VCaP (cell line): ENCODE results near the gene C18orf32.
"Not testable (repeated sequence)": the region's sequence is repeated elsewhere in the genome, so short reads cannot be mapped to it uniquely, and the experiment has no call there.

ENCODE experiments used
- H3K27ac ChIP-seq: fragments of 450-650 bp; 2 replicates; pipeline ENCODE4 v1.5.1; 2017
- TF ChIP-seq, protein P1 (sequence below): fragments of 450-650 bp; conservative IDR thresholded peaks from 2 replicates; pipeline ENCODE4 v1.5.1; 2017; ENCODE audit warnings: mild to moderate bottlenecking, moderate library complexity

C18orf32 gene

DNA sequence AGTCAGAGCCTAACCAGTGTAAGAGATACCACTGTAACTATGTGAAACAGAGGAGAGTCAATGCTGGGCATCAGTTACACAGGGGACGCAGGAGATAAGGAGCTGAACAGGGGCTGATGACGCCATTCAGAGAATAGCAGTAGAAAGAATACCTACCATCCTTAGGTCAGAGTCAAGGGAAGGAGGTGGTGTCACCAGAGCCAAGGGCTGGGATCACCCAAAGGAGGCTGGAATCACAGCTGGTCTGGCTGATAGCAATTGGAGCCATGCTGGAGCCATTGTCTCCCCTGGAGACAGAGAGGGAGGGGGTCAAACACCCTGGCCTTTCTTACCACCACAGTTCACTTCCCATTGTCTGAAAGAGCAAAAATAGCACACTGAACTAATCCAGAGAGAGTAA lies 37.3 kb upstream of the C18orf32 start:
- TF ChIP-seq, protein P1, sequence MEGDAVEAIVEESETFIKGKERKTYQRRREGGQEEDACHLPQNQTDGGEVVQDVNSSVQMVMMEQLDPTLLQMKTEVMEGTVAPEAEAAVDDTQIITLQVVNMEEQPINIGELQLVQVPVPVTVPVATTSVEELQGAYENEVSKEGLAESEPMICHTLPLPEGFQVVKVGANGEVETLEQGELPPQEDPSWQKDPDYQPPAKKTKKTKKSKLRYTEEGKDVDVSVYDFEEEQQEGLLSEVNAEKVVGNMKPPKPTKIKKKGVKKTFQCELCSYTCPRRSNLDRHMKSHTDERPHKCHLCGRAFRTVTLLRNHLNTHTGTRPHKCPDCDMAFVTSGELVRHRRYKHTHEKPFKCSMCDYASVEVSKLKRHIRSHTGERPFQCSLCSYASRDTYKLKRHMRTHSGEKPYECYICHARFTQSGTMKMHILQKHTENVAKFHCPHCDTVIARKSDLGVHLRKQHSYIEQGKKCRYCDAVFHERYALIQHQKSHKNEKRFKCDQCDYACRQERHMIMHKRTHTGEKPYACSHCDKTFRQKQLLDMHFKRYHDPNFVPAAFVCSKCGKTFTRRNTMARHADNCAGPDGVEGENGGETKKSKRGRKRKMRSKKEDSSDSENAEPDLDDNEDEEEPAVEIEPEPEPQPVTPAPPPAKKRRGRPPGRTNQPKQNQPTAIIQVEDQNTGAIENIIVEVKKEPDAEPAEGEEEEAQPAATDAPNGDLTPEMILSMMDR = no peak
- no peak overlapping the region for H3K27ac ChIP-seq

DNA sequence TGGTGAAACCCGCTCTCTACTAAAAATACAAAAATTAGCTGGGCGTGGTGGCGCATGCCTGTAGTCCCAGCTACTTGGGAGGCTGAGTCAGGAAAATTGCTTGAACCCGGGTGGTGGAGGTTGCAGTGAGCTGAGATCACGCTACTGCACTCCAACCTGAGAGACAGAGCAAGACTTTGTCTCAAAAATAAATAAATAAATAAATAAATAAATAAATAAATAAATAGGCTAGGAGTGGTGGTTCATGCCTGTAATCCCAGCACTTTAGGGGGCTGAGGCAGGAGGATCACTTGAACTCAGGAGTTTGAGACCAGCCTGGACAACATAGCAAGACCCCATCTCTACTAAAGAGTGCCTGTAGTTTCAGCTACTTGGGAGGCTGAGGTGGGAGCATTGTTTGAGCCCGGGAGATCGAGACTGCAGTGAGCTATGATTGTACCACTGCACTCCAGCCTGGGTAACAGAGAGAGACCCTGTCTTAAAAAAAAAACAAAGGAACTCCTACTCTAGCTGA lies 36.6 kb upstream of the C18orf32 start:
- H3K27ac ChIP-seq = not testable (repeated sequence)

DNA sequence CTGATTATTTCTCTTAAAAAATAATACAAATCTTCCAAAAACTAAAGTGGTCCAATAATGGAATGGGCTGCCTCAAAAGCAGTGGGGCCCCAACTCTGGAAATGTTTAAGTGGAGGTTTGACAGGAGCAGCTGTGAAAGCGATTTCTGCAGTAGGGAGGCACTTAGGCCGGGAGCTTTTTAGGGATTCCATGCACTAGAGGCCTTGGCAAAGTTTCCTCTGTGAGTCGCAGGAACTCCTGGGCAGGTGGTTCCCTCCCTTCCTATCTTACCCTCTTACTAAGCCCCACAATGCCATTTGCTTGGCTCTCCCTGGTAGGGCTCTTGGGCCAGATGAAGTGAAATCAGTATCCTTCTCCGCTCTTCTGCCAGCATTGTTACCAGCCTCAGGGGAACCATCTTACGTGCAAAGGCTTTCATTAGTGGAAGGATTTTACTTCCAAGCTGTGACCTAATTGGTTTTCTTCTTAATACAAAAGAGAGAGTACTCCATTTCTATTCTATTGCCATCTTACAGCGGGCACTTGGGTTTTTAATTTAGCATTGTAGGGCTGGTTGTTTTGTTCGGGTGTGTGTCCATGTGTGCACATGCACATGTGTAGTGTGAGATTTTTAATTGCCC lies 34.3 kb upstream of the C18orf32 start:
- no peak overlapping the region for H3K27ac ChIP-seq
- TF ChIP-seq, protein P1 = no peak

DNA sequence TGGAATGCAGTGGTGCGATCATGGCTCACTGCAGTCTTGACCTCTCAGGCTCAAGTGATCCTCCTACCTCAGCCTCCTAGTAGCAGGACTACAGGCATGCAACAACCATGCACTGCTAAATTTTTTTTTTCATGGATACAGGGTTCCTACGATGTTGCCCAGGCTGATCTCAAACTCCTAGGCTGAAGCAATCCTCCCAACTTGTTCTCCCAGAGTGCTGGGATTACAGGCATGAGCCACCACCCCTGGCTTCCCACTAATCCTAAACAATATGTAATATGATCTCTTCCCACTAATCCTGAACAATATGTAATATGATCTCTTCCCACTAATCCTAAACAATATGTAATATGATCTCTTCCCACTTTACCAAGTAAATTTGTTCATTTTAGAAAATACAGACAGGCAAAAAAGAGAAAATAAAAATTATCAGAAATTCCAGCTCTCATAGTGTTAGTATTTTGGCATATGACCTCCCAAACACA lies 33.7 kb upstream of the C18orf32 start:
- TF ChIP-seq, protein P1 = no peak
- no peak overlapping the region for H3K27ac ChIP-seq

DNA sequence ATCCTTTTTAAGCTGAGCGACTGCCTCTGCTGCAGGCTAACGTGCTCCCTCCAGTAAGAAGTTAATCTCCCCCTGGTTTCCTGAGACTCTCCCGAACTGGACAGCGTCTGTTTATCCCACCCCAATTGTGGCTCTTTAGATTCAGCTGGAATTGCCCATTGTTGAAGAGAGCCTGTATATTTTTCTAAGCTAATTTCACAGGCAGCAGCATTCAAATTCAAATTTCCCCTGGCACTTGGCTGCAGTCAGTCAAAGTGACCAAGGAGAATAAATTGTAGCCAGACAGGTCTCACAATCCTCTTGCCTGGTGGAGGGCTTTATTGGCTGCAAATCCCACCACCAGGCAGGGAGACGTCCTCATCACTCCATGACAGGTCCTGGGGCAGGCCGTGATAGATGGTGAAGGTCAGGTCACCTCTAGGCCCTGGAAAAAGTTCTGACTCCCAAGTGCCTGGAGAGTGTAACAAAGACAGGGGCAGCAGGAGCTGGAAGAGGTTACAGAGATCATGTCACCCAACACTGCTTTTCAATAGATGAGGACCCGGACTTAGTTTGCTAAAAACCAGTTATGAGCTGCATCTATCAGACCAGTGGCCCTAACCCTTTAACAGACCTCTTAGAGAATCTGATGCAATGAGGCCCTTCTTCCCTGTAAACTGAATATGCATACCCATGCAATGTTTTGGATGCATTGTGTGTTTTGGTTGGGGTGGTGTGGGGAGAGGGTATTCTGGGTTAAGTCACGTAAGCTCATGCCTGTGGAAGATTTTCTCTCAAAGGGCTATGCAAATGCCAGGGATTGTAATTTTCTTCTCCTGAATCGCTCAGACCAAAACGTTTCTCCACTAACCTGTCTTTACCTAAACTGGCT lies 32.3 kb upstream of the C18orf32 start:
- no peak overlapping the region for H3K27ac ChIP-seq
- TF ChIP-seq, protein P1 = no peak

DNA sequence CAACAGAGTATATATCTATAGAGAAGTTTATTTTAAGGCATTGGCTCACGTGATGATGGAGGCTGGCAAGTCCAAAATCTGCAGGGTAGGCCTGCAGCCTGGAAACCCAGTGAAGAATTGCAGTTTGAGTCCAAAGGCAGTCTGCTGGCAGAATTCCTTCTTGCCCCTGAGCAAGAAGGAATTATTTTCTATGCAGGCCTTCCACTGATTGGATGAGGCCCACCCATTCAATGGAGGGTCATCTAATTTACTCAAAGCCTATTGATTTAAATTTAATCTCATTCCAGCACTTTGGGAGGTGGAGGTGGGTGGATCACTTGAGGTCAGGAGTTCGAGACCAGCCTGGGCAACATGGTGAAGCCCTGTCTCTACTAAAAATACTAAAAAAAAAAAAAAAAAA lies 30.4 kb upstream of the C18orf32 start:
- TF ChIP-seq, protein P1 = no peak
- no peak overlapping the region for H3K27ac ChIP-seq

DNA sequence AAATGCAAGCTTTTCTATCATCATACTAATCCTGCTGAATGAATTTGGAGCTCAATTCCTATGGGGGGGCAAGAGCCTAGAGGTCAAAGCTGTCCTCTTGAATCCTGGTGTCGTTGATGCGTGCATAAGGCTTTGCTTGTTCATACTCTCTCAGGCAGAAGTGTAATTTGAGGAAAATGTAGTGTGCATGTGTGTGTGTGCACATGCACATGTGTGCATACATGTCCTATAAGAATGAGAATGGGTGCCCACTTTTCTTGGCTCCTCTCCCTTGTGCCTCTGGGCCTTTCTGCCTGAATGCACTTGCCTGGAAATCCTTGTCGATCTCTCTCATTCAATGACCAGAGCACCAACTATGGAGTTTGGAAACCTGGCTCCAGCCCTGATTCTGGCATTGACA lies 28.5 kb upstream of the C18orf32 start:
- no peak overlapping the region for H3K27ac ChIP-seq
- TF ChIP-seq, protein P1 = no peak

DNA sequence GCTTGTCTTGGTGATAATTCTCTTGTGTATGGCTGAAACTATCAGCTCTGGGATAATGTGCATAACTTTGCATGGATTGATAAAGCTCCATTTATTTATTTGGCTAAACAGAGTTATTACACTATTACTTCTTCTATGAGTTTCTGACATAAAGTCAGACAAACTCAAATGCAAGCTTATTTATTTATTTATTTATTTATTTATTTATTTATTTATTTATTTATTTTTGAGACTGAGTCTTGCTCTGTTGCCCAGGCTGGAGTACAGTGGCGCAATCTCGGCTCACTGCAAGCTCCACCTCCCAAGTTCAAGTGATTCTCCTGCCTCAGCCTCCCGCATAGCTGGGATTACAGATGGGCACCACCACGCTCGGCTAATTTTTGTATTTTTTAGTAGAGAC lies 28.0 kb upstream of the C18orf32 start:
- H3K27ac ChIP-seq = not testable (repeated sequence)
